Pancreas (tissue), 10 donors: Measurements from ENCODE around the gene CFAP54. TPM values are rescaled to one million over a fixed set of nuclear protein-coding genes. Genes with fewer than 3 reads are reported as not detected.

ENCODE experiments used
- ATAC-seq, 4 donors: fragments of 200-7000 bp; cut with Tn5 transposase; one replicate each; pipeline versions ENCODE4 v1.8.0 to v1.9.1; 2020; ENCODE audit warnings: mild to moderate bottlenecking in 4 of 4, moderate library complexity in 4 of 4
- DNase-seq, 6 donors: peaks; one replicate each; pipeline ENCODE4 v3.0.0-alpha.2; 2020
- FAIRE-seq: peaks from 2 replicates; lab custom pipeline; 2012; peaks lifted over from hg19 to GRCh38; lab: Jason Lieb, UNC
- H3K27ac ChIP-seq, 4 donors: fragments of 200-600 bp; sonication (generic); 1 replicate in 3 of 4; 2 replicates in 1 of 4; pipeline versions ENCODE4 v1.5.0 to v1.8.0; 2020
- H3K27me3 ChIP-seq, 4 donors: fragments of 200-600 bp; one replicate each; pipeline ENCODE4 v1.8.0; 2021
- H3K36me3 ChIP-seq, 3 donors: fragments of 200-600 bp; sonication (generic) in 1 of 3; one replicate each; pipeline versions ENCODE4 v1.5.0 to v1.8.0; 2020 to 2021
- H3K4me1 ChIP-seq, 3 donors: fragments of 200-600 bp; one replicate each; pipeline ENCODE4 v1.8.0; 2021
- H3K4me3 ChIP-seq, 4 donors: fragments of 200-600 bp; sonication (generic) in 2 of 4; one replicate each; pipeline versions ENCODE4 v1.5.0 to v1.8.0; 2020 to 2021
- H3K9me3 ChIP-seq, 4 donors: fragments of 200-600 bp; one replicate each; pipeline ENCODE4 v1.8.0; 2021
- CTCF ChIP-seq, 4 donors: fragments of 200-600 bp; sonication (generic) in 3 of 4; IDR thresholded peaks; one replicate each; pipeline versions ENCODE4 v1.5.0 to v1.8.0; 2021; ENCODE audit warnings: antibody characterized with exemption in 4 of 4
- WGBS, 2 donors: extraction: QIAGEN DNeasy Blood & Tissue Kit; methylation state at CpG; one replicate each; pipeline ENCODE4 v1.1.7; 2013; 5-methylcytosine and 5-hydroxymethylcytosine counted together
- intact Hi-C, 3 donors: fragments of 100-400 bp; cut with DNase I; formaldehyde crosslinking; loops; one replicate each; pipeline versions ENCODE4 v1.11.1 to v1.14.2; 2022
- polyA plus RNA-seq, 2 donors: library from polyadenylated mRNA; stranded (reverse); fragments of 200-250 nt; gene quantifications; one replicate each; pipeline ENCODE4 v1.2.3, GENCODE V29; 2013
- total RNA-seq, 6 donors: library from RNA; stranded (reverse); fragmentation: NEBNext Ultra II Directional in 4 of 6; extraction: Animal tissue kit (Norgen Biotek cat#: 25700) in 4 of 6; gene quantifications; one replicate each; pipeline versions ENCODE4 v1.2.1 to v1.2.4, GENCODE V29; 2021 to 2023
- donor health status: healthy with polysubstance abuse.
- donor health status: DM: no; HTN: no; CAD: no; lungs with moderate emphysema.
- donor health status: DM: no; HTN: no; CAD: no.
- donor health status: control.
- donor health status: control.
- donor health status: Bipolar disorder and iron deficiency.
- donor health status: DM: yes; HTN: yes; CAD: no.
- donor health status: DM: no; HTN: no; CAD: no.
- donor health status: DM: no; HTN: no; CAD: no.
- donor health status: DM: yes; HTN: yes; CAD: no.

The CFAP54 gene
- total and polyA plus RNA-seq, 8 donors, result 0.02 to 0.21 (median 0.11) TPM

- WGBS, 2 donors, result 47 to 49% methylated on average over 2 of the region's 2 CpGs
- no peak overlapping the region for H3K4me3 ChIP-seq
- ATAC-seq (no peak), DNase-seq (no peak), FAIRE-seq (no peak)
- intact Hi-C loops, result no loop called here
- peaks cover 0 to 17% (median 12%) of the 10 kb centered on the region in 3 donors for H3K4me1 ChIP-seq
- no peak overlapping the region for H3K27ac ChIP-seq
- no peaks in the 10 kb centered on the region for H3K36me3 ChIP-seq
- TF ChIP-seq CTCF (IDR thresholded peaks at IDR 0.05), result no peak
- no peaks in the 10 kb centered on the region for H3K9me3 ChIP-seq
- no peaks in the 10 kb centered on the region for H3K27me3 ChIP-seq
These were observed 422.9 kb downstream of the CFAP54 start for GRCh38 chr12:96912261-96912660.

- Histone ChIP-seq H3K27ac (no peak overlapping the region), H3K4me3 (no peak overlapping the region), H3K27me3 (no peaks in the 10 kb centered on the region), H3K36me3 (no peaks in the 10 kb centered on the region), H3K4me1 (peaks cover 0 to 17% (median 12%) of the 10 kb centered on the region in 3 donors), H3K9me3 (no peaks in the 10 kb centered on the region)
- TF ChIP-seq CTCF (IDR thresholded peaks at IDR 0.05), result no peak
- intact Hi-C loops, result no loop called here
- ATAC-seq, result no peak
- FAIRE-seq, result no peak
- no peak for DNase-seq
- 93% methylated on average over 2 of the region's 2 CpGs for WGBS, 2 donors
These were observed 423.6 kb downstream of the CFAP54 start for GRCh38 chr12:96912943-96913342.

DNA sequence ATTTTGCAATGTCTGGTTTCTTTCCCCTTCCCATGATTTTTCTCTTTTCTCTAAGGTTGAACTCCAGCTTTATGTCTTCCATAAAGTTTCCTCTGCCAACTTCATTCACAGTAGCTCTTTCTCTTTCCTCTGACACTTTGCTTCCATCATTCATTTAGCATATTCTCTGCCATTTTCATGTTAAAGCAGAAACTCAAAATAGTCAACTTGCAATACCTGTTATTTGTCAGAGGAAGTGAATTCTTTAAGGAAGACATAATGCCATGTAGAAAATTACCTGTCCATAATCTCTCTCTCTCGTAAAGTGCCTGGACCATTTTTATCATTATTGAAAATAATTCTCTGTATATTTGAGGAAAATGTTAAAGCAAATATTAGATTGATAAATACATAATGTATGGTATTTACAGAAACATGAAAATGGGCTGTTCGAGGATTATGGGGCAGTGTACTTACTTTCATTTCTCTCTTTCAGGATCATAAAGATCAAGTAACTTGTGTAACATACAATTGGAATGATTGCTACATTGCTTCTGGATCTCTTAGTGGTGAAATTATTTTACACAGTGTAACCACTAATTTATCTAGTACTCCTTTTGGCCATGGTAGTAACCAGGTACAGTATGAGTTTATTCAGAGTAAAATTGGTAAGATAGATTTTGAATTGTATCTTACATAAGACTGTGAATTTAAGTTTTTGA is 430.3 kb downstream of the CFAP54 start:
- no peak for ATAC-seq

More for the DNA sequence above, 430.3 kb downstream of the CFAP54 start:
- H3K36me3 ChIP-seq, result no peaks in the 10 kb centered on the region
- H3K4me3 ChIP-seq, result no peak overlapping the region
- H3K4me1 ChIP-seq, result no peaks in the 10 kb centered on the region
- no peaks in the 10 kb centered on the region for H3K27me3 ChIP-seq
- intact Hi-C loops, result no loop called here
- no peaks in the 10 kb centered on the region for H3K9me3 ChIP-seq
- 72 to 84% methylated on average over 2 of the region's 2 CpGs for WGBS, 2 donors
- TF ChIP-seq CTCF (IDR thresholded peaks at IDR 0.05), result no peak
- H3K27ac ChIP-seq, result no peak overlapping the region
- FAIRE-seq, result peak; percentile 20
- no peak for DNase-seq

Other genes with a start within 250 kb of the CFAP54 start
- gene CDK17, start 89.1 kb upstream of the CFAP54 start, total RNA-seq, result 10 to 100 TPM in 2 of 6 donors, 1 to 10 TPM in 4; 7.2 to 15.1 (median 9.2) TPM
- gene CDK17, start 89.1 kb upstream of the CFAP54 start, polyA plus RNA-seq, result 1 to 10 TPM; 4.3 to 6.6 TPM